Neural crest cell (in vitro differentiated cells): ENCODE data around the gene IGFN1. TPM values are rescaled to one million over a fixed set of nuclear protein-coding genes. Genes with fewer than 3 reads are reported as not detected.
A peak's percentile ranks its signal among the peaks of the same experiment; 100 is the strongest.

Experiments
- DNase-seq: peaks from one replicate; pipeline ENCODE4 v3.0.0; 2021; ENCODE audit warnings: low read depth, mixed read lengths, low spot score
- H3K27ac Mint-ChIP-seq: one replicate; pipeline ENCODE4 v1.8.0; 2021; ENCODE audit warnings: mild to moderate bottlenecking, mixed read lengths; ENCODE audit not compliant: unreplicated experiment
- H3K27me3 Mint-ChIP-seq: 2 replicates; pipeline ENCODE4 v1.8.0; 2021; ENCODE audit warnings: low read depth, mild to moderate bottlenecking, mixed read lengths
- H3K36me3 Mint-ChIP-seq: 2 replicates; pipeline ENCODE4 v1.8.0; 2021; ENCODE audit warnings: low read depth, mild to moderate bottlenecking, mixed read lengths
- H3K4me1 Mint-ChIP-seq: 2 replicates; pipeline ENCODE4 v1.8.0; 2021; ENCODE audit warnings: mixed read lengths
- H3K4me3 Mint-ChIP-seq: one replicate; pipeline ENCODE4 v1.8.0; 2021; ENCODE audit warnings: mild to moderate bottlenecking, mixed read lengths
- H3K9me3 Mint-ChIP-seq: 2 replicates; pipeline ENCODE4 v1.8.0; 2021; ENCODE audit warnings: mixed read lengths
- CTCF ChIP-seq: fragments of 200-600 bp; sonication (generic); conservative IDR thresholded peaks from 2 replicates; pipeline ENCODE4 v1.5.0; 2021; ENCODE audit warnings: antibody characterized with exemption, mild to moderate bottlenecking
- total RNA-seq: library from RNA; stranded (reverse); gene quantifications from 2 replicates; pipeline ENCODE4 v1.2.1, GENCODE V29; 2021

IGFN1 gene
- total RNA-seq, 1 donor from 2014 or later: not detected

GRCh38 chr1:201219481-201220387 lies 29.1 kb downstream of the IGFN1 start:
- H3K4me3 Mint-ChIP-seq: no peak overlapping the region
- peaks cover 3% of the 10 kb centered on the region for H3K4me1 Mint-ChIP-seq

GRCh38 chr1:201220388-201220715 lies 29.7 kb downstream of the IGFN1 start:
- H3K4me1 Mint-ChIP-seq: peaks cover 3% of the 10 kb centered on the region

More at GRCh38 chr1:201219481-201220387, 29.1 kb downstream of the IGFN1 start:
- DNase-seq: no peak
- H3K27ac Mint-ChIP-seq: no peak overlapping the region
- H3K36me3 Mint-ChIP-seq: no peaks in the 10 kb centered on the region
- TF ChIP-seq CTCF: no peak
- no peaks in the 10 kb centered on the region for H3K9me3 Mint-ChIP-seq
- H3K27me3 Mint-ChIP-seq: no peaks in the 10 kb centered on the region

DNA sequence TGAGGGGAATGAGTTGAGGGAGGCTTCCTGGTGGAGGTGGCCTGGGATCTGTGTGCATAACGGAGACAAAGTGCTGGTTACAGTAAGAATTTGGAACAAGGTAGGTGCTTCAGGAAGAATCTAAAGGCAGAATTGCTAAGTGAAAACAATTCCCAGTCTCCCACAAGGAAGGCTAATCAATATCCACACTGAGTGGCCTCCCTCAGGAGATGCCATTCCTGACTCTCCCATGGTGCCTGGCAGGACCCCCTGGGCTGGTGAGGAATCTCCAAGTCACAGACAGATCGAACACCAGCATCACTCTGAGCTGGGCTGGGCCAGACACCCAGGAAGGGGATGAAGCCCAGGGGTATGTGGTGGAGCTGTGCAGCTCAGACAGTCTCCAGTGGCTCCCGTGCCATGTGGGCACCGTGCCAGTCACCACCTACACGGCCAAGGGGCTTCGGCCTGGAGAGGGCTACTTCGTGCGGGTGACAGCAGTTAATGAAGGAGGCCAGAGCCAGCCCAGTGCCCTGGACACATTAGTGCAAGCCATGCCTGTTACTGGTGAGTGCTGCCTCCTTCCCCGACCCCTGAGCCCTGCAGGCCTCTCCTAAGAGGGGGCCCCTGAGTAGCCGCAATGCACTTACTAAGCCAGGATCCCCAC lies 30.7 kb downstream of the IGFN1 start:
- no peak for DNase-seq
- TF ChIP-seq CTCF: no peak
- no peak overlapping the region for H3K4me3 Mint-ChIP-seq
- no peak overlapping the region for H3K27ac Mint-ChIP-seq
- no peaks in the 10 kb centered on the region for H3K9me3 Mint-ChIP-seq
- no peaks in the 10 kb centered on the region for H3K36me3 Mint-ChIP-seq
- H3K27me3 Mint-ChIP-seq: no peaks in the 10 kb centered on the region
- H3K4me1 Mint-ChIP-seq: peaks cover 3% of the 10 kb centered on the region

More at GRCh38 chr1:201220388-201220715, 29.7 kb downstream of the IGFN1 start:
- Mint-ChIP-seq H3K4me3 (no peak overlapping the region), H3K27ac (no peak overlapping the region), H3K9me3 (no peaks in the 10 kb centered on the region), H3K27me3 (no peaks in the 10 kb centered on the region), H3K36me3 (no peaks in the 10 kb centered on the region)
- no peak for TF ChIP-seq CTCF
- DNase-seq: no peak

GRCh38 chr1:201222125-201222524 lies 31.5 kb downstream of the IGFN1 start:
- DNase-seq: no peak
- no peaks in the 10 kb centered on the region for H3K27me3 Mint-ChIP-seq
- H3K4me1 Mint-ChIP-seq: peaks cover 3% of the 10 kb centered on the region
- no peaks in the 10 kb centered on the region for H3K36me3 Mint-ChIP-seq
- H3K4me3 Mint-ChIP-seq: no peak overlapping the region
- no peaks in the 10 kb centered on the region for H3K9me3 Mint-ChIP-seq
- peak overlapping the region; percentile 47 for H3K27ac Mint-ChIP-seq
- no peak for TF ChIP-seq CTCF

GRCh38 chr1:201223852-201224665 lies 33.4 kb downstream of the IGFN1 start:
- H3K9me3 Mint-ChIP-seq: no peaks in the 10 kb centered on the region
- H3K4me1 Mint-ChIP-seq: peaks cover 3% of the 10 kb centered on the region
- peak overlapping the region; percentile 71 for H3K27ac Mint-ChIP-seq
- no peak for TF ChIP-seq CTCF
- DNase-seq: no peak
- H3K27me3 Mint-ChIP-seq: no peaks in the 10 kb centered on the region
- H3K36me3 Mint-ChIP-seq: no peaks in the 10 kb centered on the region
- no peak overlapping the region for H3K4me3 Mint-ChIP-seq
